GM18519 (cell line): ENCODE data around the gene RSBN1.

Source experiments
- ATAC-seq: cut with Tn5 transposase; IDR thresholded peaks from one replicate; pipeline ENCODE4 v1.9.1; 2021; ENCODE audit warnings: mild to moderate bottlenecking, moderate library complexity; ENCODE audit not compliant: unreplicated experiment, low FRiP score

Gene RSBN1

DNA sequence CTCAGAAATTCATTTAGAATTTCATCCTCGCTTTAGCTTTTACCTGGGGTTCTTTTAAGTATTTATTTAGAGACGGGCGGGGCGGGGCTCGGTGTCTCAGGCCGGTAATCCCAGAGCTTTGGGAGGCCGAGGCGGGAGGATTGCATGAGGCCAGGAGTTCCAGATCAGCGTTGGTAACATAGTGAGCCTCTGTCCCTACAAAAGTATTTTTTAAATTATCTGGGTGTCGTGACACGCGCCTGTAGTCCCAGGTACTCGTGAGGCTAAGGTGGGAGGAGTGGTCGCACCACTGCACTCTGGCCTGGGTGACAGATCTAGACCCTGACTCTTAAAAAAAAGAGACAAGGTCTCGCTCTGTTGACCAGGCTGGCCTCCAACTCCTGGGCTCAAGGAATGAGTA, 942 bp upstream of the RSBN1 start:
- ATAC-seq, result no peak

DNA sequence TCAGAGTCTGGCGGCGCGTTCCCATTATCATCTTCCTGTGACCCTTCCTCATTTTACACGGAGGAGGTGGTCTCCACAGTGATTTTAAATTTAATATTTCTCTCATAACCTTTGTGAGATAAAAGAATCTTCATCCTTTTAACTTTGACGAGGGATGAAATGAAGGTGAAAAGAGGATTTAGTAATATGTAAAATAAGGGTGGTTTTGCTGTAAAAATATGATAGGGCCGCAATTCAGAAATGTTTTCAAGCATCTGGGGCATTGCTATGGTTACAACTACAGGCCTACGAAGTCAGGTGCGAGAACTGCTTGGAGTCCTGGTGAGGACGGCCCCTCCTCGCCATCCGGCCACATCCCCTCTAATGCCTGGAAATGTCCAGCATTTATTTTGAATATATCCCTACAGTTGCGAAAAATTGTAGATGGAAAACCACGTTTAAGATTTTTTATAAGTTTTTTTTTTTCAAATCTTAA, 422 bp upstream of the RSBN1 start:
- no peak for ATAC-seq

DNA sequence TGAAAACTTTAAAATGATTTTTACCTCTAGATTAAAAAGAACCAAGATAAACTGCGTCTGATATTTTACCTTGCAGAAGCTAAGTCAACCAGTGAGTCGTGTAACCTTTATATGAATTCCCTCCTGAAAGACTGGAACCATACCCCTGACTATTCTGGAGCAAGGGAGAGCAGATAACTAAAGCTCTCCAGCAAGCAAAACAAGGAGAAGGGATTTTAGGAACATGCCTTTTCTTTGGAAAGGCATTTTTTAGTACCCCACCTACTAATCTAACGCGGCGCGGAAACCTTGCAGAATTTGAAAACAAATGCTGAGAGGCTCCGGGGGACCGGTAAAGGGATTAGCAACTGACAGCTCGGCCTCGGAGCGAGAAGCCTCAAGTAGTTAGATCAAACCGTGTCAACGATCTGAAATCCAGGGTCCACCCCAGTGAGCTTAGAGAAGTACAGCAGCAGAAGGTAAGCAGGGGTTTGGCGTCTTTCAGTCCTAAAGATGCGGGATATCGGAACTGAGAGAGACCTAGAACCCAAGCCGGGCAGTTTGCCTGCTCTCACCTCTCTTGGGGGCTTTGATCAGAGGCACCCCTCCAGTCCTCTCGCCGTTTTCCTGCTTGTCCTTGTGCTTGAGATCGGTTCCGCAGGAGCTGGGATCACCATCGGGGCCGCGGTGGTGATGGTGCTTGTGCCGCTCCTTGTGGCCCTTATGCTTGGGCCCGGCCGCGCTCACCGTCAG, 954 bp downstream of the RSBN1 start:
- no peak for ATAC-seq

DNA sequence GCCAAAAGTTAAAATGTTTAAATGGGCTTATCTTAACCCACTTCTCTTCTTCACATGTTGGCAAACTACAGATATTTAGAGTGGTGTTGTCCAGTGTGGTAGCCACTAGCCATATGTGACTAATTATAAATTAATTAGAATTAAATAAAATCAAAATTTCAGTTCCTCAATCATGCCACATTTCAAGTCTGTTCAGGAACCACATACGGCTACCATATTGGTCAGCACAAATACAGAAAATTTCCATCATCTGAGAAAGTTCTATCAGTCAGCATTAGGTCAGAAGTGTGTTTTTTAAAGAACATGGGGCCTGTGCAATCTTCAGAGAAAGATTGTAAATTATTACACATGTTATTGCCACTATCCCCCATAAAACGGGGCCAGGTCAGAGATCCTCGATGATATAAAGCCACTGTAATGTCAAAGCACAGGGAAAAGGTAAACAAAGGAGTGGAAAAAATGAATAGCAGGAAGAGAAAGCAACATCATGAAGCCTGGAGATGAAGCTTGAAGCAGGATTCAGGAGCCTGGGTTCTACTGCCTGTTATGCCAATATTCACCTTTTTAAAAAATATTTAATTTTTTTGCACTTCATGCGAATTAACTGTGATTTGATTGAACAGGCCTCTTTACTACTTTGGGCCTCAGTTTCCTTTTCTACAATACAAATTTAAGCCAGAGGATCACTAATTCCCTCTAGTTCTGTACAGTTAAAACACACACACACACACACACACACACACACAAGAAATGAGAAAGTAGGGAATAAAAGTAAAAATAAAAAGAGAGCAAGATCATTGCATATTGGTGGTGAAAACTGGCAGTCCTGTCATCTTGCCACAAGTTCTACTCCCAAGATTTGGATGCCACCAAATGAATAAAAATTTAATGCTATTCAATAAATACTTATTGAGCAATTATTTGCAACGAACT, 2.3 kb downstream of the RSBN1 start:
- no peak for ATAC-seq

DNA sequence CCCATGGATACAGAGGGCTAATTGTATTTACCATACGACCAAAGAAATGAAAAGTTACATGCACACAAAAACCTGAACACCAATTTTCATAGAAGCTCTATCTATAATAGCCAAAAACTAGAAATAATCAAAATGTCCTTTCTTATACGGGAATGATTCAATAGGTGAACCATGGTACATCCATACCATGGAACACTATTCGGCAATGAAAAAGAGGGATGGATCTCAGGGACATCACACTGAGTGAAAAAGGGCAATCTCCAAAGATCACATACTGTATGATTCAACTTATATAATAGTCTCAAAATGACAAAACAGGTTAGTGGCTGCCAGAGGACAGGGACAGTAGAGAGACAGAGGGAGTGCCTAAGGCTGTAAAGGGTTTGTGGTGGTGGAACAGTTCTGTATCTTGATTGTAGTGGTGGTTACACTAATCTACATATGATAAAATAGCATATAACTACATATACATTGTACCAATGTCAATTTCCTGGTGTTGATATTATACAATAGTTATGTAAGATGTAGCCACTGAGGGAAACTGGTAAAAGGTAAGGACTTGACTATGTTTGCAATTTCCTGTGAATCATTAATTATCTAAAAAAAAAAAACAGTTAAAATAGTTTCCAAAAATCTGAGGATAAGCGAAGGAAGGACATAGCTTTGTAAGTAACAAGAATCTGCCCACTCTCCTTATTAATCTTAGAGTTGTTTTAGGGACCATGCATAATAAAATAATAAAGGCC, 3.7 kb downstream of the RSBN1 start:
- no peak for ATAC-seq

DNA sequence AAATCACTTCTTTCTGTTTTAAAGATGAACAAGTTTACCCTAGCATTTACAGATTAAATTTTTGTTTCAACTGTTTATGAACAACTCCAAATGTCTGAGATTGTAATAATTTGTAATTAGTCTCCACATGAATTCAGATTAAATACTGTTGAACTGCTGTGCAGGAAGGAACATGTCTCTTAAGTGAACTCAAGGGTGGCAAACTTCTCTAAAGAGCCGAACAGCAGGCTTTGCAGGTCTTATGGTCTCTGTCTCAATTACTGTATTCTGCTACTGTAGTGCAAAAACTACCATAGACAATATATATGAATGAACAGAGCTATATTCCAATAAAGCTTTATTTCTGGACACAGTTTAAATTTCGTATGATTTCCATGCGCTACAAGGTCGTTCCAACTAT, 6.6 kb downstream of the RSBN1 start:
- no peak for ATAC-seq

DNA sequence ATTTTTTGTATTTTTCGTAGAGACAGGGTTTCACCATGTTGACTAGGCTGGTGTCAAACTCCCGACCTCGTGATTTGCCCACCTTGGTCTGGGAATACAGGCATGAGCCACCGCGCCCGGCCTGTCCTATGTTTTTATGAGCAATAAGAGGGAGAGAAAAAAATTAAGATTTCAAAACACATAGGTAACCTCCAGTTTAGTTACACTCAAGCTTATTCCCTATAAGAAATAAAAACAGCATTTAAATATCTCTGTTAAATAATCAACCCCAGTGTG, 7.1 kb downstream of the RSBN1 start:
- no peak for ATAC-seq

DNA sequence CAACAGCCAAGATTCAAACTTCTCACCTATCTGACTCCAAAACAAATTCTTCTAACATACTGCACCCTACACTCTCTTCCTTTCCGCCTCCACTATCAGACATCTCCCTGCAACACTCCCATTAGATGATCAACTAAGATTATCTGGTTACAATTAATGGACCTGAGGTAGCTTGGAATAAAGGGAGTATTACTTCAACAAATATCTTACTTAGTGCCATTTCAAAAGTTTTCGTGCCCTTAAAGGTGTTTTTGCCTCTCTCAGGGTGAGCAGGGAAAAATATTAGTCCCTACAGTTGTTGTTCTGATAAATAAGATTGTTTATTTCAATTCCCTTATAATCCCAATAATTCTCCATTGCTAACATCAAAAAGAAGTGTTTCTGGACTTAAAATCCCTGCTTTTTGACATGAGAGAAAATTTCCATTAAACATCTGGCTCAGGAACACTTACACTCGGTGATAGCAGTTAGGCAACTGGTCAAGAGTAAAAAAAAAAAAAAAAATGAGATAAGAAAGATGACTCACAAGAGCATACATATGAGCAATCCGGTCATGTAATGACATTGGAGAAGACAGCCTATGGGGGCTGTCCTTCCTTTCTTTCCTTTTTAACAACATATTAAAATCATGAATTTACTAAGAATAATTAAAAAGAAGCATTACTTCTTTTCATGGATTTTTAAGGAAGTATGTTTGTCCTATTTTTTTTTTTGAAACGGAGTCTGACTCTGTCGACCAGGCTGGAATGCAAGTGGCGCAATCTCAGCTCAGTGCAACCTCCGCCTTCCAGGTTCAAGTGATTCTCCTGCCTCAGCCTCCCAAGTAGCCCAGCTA, 7.6 kb downstream of the RSBN1 start:
- ATAC-seq, result no peak

DNA sequence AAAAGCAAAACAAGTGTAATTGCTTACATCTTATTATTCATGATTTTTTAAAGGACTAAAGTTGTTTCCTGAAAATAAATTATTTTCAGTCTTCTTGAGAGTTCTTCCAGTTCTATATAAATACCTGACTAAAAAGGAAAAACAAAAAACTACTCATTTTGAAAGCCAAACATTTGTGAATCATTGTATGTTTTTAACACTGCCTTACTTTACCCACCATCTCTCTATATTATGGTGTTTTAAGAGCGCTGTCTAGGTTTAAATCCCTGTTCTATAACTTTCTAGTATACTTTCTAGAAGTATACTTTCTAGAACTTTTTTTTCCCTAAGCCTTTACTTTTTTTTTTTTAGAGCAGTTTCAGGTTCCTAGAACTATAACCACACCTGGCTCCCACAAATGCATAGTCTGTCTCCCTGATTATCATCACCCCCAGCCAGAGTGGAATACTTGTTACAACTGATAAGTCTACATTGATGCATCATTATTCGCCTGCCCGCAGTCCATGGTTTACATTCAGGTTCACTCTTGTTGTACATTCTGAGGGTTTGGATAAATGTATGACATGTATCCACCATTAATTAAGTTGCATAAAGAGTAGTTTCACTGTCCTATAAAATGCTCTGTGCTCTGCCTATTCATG, 9.8 kb downstream of the RSBN1 start:
- no peak for ATAC-seq

DNA sequence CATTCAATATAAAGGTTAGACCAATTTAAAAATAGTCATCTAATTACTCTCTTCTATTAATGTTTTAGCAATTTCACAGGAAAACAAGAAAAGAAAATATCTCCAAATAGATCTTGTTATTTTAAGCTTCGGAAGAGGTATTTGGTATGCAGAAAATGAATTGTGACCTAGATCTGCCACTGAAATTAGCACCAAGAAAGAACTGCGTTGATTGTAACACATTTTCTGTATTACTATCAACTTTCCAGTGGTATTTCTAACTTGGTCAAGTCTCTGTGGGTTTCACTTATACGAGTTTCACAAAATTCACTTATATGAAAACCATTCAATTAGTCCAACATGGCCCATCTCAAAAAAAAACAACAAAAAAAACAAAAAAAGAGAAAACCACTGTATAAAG, 11.8 kb downstream of the RSBN1 start:
- no peak for ATAC-seq

DNA sequence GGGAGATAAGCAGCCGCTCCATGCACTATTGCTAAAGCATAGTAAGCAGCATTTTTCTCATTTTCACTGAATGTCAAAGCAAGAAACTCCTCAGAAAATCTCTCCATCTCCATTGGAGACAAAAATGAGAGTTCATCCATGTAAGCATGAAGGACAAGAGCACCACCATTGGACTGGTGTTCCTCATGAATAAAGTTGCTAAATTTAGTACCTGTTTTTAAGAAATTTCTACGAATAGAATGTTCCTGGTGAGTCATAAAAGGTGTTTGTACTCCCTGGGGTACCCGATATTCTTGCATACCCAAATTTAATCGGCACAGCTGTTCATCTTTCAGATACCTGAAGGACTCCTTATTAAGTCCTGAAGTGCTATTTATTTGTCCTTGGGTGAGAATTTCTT, 14.8 kb downstream of the RSBN1 start:
- no peak for ATAC-seq

DNA sequence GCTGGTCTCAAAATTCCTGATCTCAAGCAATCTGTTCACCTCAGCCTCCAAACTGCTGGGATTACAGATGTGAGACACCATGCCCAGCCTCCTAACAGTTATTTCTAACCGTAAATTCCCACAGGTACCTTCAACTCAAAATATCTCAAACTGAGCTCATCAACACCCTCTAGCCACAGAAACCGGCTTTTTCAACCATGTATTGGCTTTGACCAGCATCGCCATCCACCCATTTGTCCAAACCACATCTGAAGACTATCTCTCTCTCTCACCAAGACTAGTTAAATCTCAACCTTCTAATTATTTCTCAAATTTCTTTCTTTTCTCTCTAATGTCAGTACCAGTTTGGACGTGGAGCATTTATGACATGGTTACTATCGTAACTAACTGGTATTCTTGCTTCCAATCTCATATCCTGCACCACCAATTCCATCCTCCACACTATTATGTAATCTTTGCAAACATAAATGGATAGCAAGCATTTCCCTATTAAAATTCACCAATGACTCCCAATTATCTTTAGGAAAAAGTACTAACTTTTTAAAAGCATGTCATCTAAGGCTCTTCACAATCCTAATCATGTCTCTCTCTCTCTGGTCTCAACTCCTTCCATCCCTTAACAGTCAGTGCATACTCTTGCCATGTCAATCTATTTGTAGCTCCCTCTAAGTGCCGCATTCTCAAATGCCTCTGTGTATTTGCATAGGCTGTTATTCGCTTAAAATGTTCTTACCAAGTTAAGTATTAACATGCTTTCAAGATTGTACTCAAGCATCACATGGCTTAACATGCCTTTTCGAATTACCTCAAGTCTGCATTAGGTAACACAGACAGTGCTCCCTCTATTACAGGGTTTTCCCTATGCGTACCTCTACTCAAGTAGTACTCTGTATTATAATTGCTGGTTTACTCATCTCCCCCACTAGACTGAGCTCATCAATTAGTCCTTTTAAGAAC, 18.1 kb downstream of the RSBN1 start:
- no peak for ATAC-seq

DNA sequence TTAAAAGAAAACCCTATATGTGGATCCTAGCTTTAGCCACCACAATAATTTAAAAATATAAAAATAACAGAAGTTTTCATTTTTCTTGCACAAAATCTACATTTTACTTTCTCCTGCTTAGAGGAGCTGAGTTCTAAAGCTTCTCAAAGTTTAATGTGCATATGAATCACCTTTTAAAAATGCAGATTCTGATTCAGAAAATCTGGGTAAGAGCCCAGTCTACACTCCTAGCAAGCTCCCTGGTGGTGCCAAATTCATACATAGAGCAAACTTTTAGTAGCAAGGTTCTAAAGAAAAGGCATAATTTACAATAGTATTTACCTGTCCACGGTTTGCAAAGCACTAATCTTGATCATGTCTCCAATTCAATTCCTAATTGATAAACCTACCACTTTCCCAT, 19.3 kb downstream of the RSBN1 start:
- ATAC-seq, result no peak

DNA sequence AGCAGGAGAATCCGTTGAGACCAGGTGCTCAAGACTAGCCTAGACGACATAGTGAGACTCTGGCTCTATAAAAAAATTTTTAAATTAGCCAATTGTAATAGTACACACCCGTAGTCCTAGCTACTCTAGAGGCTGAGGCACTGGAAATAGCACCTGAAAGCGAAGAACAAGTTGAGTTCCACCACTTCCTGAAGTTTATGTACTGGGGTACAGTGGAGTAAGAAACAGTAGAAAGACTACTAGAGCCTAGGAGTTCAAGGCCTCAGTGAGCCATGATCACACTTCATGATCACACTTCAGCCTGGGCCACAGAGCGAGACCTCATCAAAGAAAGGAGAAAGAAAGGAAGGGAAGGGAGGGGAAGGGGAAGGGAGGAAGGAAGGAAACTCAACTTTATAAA, 19.8 kb downstream of the RSBN1 start:
- ATAC-seq, result no peak

DNA sequence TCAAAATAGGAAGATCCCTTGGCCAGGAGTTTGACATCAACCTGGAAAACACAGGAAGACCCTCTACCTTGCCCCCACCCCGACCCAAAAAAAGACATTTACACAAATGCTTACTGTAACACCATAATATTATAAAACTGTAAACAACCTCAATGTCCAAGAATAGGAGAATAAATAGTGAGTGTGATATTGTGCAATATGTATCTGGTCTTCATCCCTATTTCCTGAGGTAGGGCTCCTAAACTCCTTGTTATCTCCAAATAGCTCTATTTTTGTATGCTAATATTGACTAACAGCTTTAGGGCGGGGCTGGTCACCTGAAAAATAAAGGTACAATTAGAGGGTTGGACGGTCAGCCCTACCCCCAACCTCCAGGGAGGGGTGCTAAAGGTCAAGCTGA, 23.5 kb downstream of the RSBN1 start:
- no peak for ATAC-seq

DNA sequence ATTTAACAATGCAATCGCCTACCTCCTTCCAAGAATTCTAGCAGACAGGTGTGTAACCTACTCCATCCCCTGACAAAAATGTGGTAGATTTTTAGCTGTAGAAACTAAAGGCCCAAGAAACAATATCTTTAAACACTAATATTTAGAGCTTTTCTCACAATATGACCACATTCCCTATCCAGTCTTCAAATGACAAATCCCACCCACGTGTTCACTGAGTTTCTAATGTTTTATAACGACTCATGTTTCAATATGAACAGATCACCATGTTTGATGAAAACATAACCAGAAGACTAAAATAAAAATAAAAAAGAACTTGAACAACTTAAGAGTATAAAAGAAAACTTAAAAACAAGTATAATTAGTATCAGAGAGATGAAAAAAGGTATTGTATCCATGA, 24.6 kb downstream of the RSBN1 start:
- ATAC-seq, result no peak

DNA sequence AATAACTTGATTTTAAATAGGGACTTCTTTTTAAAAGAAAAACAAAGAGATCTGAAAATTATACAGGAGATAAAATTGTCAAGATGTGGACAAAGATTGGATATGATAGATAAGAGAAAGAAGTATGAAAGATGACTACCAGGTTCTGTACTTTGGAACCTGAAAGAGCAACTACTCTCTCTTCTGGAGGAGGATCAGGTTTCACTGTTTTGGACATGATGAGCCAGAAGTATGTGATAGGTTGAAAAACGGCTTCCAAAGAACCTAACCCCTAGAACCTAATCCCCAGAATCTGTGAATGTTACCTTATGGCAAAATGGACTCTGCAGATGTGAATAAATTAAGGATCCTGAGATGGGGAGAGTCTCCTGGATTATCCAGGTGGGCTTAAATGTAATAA, 26.2 kb downstream of the RSBN1 start:
- no peak for ATAC-seq

DNA sequence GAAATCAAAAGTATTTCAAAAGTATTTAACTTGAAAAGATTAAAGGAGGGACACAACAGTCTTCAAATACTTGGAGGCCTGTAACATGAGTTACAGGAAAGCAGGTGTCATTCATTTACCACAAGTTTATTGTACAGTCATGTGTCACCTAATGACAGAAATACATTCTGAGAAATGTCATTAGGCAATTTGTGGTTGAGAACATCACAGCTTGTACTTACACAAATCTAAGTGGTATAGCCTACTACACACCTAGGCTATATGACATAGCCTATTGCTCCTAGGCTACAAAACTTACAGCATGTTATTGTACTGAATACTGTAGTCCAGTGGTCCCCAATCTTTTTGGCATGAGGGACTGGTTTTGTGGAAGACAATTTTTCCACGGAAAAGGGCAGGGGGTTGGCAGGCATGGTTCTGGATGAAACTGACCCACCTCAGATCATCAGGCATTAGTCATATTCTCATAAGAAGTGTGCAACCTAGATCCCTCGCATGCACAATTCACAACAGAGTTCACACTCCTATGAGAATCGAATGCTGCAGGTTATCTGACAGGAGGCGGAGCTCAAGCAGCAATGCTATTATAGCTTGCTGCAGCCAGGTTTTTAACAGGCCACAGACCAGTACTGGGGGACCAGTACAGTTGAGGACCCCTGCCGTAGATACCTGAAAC, 28.0 kb downstream of the RSBN1 start:
- peak; percentile 77 for ATAC-seq
